NK-92 treated with Interleukin-12 subunit alpha and Interleukin-12 subunit beta, amount 100 ng/mL, for 24 hours (cell line): ENCODE results near the gene PRKN.

ENCODE experiments used
- DNase-seq: peaks from one replicate; lab custom pipeline; 2025; lab: John Stamatoyannopoulos, UW

Gene PRKN

DNA sequence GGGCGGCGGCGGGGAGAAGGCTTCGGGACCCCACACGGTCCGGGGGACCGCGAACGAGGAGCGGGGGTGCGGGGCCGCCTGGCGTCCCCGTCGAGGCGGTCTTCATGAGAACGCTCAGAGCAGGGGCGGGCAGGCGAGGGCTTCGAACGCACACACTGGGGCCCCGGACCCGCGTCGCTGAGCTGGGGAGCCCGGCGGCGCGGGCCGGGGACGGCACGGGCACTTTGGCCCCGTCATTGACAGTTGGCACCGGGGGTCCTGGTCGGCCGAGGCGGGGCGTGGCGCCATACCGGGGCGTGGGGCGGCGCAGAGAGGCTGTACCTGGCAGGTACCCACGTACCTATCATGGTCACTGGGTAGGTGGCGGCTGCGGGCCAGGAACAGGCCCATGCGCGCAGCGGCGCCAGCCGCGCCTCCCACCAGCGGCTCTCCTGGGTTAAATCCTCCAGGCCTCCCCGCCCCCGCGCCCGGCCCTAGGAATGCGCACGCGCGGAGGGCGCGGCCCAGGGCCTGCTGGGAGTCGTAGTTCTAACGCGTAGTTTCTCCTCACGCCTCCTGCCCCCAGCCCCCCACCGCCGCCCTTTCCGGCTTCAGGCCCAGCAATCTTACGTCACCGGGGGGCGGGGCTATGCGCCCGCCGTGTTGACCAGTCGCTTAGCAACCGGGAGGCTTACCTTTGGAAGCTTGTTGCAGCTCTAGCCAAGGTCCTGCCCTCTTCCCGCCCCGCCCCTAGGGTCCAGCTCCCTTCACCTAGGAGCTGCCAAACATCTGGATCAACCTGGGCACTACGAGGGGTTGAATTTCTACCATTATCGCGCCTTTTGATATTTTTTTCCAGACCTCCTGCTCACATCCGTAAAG is at the start of gene PRKN, which contains the start of gene PACRG:
Gene PRKN (minus strand): TSS at position 445 of the 861 bp plus-strand sequence.
Gene PACRG (plus strand): TSS at position 653 of the 861 bp plus-strand sequence.
- DNase-seq, result no peak

DNA sequence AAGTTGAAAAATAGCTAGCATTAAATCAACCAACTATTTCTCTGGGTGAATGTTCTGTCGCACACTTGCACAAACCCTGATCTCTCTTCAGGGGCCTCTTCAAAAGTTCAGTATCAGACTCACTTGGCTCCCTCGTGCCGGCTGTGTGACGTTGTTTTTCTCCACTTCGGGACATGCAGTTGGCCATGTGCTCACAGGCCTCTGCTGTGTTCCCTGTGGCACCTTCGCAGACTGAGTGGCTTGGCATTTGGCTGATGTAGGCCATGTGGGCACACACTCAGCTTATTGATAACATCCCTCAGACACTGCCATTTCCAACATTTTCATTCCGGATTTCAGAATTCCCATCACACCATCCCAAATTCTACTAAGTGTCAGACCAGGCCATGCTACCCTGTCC is 49.5 kb upstream of the PRKN start:
- no peak for DNase-seq

DNA sequence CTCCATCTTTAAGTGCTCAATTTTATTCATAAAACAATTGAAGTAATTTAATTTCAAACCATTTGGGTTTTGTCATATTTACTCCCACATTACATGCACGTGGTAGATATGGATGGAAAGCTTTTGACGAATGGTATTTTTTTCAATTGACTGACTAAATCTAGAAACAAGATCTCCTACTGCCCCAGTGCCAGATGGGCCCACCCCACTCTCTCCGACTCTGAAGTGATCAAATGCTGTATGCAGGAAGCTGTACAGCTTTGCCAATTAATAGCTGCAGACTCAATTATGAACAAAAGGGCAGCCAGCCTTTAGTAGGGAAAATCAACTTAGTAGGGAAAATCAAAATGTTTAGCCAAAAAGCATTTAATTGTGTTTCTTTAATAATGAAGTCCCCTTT is 46.4 kb upstream of the PRKN start:
- DNase-seq, result no peak

DNA sequence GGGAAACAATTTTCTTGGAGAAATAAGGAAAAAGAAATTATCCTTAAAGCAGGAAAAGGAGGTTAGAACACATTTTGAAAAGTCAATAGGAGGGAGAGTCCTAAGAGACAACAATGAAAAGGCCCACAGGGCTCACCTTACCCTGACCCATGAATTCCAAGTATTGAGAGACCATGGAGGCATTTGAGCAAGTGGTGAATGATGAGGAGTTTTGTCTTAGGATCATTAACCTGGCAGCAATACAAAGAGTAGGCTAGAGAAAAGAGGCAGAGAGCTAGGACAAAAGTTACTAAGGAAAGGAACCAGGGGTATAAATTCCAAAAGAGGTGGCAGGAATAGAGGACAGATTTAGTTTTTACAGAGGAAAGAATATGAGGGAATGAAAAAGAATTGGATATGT is 44.9 kb upstream of the PRKN start:
- DNase-seq, result no peak

DNA sequence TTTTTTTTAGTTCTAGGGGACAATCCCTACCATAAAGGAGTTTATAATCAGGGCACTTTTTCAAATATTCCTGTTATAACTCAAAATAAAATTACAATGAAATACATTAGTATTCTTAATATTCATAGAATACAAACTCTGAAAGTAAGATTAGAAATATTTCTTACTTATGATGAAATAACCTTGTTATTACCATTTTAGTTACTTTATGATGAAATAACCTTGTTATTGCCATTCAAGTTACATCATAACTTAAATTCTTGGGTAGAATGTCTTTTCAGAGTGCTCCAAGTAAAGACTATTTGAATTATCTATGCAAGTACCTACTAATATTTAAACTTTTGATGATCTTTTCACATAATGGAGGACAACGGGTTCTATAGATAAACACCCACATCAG is 43.4 kb upstream of the PRKN start:
- no peak for DNase-seq

DNA sequence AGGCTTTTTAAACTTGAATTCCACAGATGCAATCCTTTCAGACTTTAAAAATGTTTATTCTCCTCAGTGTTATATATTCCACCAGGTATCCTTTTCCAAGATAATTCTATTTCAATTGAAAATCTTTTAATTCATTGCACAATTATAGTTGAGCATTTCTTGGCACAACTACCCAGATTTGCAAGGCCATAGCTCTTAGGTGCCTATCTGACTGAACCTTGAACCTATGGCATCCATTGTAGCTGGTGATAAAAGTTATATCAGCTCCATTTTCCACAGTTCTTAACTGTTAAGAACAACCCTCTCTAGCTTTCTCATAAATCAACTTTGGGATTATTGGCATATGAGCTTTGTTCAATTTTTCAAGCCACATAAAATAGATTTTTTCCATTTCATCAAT is 42.6 kb upstream of the PRKN start:
- no peak for DNase-seq

DNA sequence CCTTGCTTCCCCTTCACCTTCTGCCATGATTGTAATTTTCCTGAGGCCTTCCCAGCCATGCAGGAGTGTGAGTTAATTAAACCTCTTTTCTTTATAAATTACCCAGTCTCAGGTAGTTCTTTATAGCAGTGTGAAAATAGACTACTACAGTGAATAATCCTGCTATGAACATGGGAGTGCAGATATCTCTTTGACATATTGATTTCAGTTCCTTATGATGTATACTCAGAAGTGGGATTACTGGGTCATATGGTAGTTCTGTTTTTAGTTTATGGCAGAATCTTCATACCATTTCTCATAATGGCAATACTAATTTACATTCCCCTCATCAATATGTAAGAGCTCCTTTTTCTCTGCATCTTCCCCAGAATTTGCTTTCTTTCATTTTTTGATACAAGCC is 26.2 kb upstream of the PRKN start:
- DNase-seq, result no peak

DNA sequence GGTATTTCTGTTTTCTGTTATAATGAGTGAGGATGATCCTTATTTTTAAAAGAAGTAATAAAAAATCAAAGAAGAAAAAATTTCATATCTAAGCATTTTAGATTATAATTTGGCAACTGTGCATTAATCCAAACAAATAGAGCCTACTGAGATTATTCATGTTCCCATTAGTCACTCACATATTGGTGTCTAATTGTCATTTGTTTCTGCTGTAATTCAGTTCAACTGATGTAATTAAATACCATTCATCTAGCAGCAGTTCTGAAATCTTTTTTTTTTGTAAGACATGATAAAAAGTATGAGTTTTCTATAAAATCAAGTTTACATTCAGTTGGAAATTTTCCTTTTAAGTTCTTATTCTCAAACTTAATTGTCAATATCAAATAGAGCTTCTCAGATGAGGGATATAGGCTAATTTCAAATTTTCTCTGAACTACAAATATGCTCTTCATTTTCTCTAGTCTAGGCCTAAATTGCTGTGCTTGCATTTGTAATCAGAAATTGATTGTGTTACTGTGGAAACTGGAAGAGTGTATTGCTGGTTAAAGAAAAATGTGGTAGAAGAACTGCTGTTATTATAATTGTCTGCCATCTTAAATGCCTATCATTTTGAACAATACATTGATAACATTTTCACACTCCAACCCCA is 23.8 kb upstream of the PRKN start:
- no peak for DNase-seq

DNA sequence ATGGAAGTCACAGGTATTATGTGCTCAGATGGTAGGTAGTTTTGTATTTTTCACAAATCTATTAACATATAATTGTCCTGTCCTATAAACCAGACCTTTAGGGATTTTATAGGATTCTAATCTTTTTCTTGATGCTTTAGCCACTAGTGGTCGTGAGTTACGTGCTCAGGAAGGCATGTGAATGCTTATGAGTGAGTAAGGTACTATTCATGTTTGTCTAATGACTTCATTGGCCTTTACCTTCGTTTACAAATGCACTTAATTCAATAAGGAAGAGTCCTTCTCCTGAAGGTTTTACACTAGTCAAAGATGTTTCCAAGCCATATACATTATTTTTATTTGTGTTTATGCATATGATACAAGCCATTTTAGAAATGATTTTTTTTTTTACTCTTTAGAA is 23.2 kb upstream of the PRKN start:
- no peak for DNase-seq

DNA sequence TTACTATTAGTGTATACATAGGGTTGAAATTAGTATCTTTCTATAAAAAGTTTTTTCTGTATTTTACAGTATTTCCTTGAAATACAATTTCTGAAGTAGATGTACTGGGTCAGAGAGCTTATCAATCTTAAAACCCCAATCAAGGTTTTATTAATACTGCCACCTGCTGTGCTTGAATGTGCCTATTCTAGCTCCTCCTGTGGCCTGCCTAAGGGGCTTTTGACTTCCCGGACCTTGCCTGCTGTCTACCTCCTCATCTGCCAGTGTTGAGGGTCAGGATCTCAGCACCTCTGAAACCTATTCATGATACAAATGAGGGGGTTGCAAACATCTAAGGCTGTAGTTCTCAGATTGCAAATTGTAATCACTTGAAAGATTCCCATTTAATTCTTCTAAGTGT is 9.4 kb upstream of the PRKN start:
- DNase-seq, result no peak

DNA sequence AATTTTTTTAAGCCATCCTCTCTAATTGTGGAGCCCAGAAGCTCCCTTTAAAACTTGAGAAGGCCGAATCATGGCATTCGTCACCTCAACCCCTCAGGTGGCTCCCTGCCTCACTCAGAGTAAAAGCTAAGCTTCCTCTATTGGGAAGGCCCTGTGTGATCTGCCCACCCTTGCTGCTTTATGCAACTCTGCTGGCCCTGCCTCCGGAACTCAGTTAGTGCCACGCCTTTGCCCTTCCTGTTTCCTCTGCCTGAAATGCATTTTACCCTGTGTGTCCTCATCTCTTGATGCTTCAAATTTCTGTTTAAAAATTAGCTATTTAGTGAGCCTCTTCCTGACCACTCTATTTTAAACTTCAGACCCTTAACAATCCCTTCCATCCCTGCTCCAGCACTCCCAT is 5.9 kb upstream of the PRKN start:
- DNase-seq, result no peak

DNA sequence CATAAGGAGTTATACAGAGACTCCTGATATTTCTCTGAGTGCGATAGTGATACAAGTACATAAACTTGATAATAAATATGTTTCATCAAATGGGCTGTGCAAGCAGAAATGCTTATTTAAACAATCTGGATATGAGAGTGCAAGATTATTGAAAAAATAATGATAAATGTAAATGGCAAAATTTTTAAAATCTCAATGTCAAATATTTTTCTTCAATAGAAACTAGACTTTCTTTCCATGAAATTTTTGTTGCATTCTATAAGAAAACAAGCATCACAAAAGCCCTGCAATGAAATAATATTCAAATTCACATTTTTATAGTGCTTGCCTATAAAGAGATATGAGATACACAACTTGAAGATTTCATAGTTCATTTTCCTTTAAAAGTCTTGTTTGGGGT is 2.9 kb upstream of the PRKN start:
- no peak for DNase-seq

DNA sequence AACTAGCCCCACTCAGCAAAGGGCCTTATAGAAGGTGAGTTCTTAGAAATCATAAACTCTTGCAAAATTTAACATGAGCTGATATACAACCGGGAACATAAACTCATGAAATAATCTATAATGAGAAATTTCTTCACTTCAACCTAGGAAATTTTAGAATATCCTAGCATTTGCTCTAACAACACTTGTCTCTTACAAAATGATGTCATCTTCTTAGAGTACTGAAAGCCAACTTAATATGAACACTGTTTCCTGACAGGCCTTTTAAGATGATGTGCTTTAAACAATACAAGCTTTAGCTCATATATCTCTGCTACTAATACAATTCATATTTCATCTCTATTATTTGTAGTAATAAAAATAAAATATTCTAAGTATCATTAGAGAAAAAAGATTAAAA is 1.1 kb upstream of the PRKN start:
- no peak for DNase-seq

DNA sequence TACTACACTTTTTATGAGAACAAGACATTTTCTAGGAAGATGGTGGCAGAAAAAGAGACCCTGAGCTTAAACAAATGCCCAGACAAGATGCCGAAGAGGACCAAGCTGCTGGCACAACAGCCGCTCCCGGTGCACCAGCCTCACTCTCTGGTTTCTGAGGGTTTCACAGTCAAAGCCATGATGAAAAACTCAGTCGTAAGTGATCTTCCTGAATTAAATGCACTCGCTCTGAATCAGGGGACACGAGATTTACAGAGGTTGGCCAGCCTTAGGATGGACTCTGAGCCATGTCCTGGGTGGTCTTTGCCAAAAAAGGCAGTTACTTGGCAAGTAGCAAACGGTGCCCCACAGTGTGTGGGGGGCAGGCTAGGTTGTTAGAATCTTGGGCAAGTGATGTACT is 631 bp upstream of the PRKN start:
- DNase-seq, result no peak

DNA sequence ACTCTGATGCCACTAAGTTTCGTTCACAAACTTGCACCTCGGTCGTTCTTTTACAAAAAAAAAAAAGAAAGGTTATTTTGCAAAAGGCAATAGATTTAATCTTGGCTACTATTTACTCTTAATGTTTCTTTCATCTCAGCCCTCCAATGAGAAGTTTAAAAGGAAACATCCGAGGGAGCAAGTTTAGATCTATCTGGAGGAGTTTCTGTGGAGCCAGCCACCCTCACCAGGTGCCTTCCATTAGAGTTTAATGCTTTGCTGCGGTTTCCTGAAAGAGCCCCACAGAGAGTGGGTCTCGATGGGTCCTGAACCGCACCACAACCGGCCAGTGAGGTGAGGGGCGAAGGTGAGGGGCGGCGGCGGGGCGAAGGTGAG is 632 bp downstream of the PRKN start:
- no peak for DNase-seq

DNA sequence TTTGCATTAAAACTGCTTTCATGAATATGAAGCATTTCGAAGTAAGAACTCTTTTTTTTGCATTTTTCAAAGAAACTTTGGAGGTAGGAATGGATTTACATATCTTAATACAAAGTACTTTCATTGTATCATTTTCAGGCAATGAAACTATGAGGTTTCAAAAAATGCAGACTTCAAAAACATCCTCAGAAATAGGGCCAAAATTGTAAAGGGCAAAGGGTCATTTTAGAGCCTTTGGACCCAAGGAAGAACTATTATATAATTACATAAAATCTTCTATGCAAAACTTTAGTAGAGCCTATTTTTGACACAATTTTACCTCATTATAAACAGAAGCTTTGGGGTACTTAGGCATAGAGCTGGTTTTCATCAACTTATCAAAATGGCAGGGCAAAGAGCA is 4.9 kb downstream of the PRKN start:
- no peak for DNase-seq

DNA sequence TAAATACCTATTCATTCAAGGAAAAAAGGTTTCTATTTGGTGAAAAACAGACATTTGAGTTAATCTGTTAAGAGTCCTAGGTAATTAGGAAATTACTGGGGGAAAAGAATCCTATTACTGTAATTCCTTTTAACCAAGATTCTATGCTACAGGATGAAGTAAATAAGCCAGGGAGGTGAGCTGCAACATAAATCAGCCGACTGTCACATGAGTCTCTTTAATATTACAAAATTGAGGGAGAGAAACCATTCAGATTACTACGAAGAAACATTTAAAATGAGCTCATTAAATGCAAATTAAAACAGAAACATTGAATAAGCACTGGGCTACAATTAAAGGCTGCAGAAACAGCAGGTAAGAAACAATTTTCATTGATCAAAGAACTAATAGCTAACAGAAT is 5.3 kb downstream of the PRKN start:
- DNase-seq, result no peak

DNA sequence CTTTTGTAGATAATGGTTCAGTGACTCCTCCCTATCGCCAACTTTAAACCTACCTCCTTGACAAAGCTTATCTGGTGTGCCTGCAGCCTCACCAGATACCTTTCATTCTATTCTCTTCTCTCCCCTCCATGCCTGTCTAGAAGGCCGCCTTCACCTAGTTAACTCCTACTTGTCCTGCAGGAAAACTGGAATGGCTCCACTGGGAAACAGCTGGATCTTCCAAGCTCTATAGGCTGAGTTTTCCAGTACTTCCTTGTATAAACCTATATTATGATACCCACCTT is 6.2 kb downstream of the PRKN start:
- no peak for DNase-seq

DNA sequence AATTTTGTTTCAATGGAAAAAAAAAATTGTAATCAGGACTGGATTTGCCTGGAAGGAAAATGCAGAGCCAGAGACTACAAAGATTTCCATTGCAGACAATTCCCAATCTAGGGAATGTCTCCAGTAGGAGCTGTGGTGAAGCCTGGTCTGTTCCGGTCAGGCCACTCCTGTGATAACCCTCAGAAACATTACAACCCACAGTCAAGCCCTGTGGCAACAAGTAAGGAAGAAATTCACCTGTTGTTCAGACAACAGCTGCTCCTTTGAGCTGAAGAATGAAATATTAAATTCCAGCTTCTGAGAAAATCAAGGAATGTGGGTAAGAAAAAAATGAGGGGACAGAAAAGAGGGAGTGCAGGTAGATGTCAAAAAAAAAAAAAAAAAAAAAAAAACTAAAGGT is 8.0 kb downstream of the PRKN start:
- DNase-seq, result no peak

DNA sequence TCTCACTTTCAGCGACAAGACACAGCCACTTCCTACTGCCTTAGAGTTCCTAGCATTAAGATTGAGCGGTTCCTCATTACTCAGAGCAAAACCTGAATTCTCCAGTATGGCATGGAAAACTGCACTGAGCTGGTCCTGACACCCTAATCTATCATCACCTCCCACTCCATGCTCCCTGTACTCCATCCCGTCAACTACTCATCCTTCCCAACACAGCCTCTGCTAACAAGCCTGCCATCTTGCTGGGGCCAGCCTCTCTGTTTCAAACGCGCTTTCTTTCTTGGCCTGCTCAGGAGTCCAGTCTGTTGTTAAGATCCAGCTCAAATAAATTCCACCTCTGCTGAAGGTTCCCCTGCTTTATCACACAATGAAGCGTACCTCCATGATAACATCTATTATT is 12.0 kb downstream of the PRKN start:
- DNase-seq, result no peak

DNA sequence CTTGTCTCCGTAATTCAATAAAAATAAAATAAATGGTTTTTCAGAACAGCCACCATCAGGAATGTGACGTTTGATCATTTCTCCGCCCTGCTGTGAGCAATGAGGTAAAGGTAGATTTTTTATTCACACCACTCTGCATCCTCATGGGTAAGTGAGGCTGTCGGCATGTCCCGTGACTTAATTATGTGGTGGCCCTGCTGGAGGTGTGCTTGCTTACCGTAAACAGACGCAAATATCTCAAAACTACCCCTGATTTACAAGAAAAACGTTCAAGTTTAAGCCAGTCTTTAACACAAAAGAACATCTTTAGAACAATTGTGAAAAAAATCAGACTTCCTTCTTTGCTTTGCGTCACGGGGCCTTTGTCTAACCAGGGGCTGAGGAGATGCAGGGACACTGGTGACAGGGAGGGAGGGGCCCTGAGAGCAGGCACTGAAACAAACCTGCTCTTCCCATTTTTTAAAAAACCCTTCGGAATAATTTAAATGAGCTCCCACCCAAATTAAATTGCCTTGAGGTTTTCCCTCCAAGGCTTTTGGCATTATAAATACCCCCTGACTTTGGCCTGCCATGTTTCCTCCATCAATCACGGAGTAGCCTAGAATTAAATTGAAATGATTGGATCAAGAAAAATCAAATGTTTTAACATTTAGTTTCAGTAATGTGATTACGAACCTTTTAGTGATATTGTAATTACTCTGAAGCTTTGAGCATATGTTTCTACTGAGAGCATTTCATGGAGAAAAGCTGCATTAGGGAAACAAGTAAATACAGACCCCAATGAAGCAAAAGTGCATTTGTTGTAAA is 13.4 kb downstream of the PRKN start:
- no peak for DNase-seq

DNA sequence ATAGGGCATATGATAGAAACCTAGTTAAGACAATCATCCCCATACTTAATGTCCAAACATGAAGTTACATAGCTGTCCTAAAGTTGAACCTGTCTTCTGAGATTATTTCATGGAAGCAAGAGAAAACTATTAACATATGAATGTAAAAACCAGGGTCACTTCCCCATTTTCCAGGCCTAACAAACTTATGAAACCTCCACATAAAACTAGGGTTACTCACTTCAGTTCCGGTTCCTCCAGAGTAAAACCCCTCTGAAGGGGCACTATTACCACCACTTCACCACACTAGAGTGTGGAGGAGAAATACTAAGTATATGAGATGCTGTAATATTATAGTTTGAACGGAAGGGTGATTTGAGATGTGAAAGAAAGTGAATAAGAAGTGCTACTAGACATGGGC is 14.9 kb downstream of the PRKN start:
- no peak for DNase-seq

DNA sequence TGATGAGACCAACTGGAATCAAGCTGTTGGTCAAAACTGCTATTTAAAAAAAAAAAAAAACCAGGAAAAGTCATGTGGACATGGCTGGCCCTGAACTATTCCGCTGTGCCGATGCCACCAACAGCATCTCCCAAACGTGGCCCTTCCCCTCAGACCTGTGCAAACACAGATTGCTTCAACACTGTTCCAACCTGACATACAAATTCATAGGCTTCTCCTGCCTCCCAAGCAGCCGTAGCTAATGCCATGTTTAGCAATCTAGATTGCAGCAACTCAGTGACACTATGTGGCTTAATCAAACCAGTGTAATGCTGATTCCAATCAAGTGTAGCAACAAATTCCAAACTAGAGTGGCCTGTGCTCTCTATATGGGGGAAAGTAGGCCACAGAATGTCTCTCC is 16.2 kb downstream of the PRKN start:
- no peak for DNase-seq
